RPMI8226 (cell line): ENCODE data around the gene CASS4.

Source experiments
- DNase-seq: peaks from one replicate; pipeline ENCODE4 v3.0.0-alpha.2; 2015

Gene CASS4

DNA sequence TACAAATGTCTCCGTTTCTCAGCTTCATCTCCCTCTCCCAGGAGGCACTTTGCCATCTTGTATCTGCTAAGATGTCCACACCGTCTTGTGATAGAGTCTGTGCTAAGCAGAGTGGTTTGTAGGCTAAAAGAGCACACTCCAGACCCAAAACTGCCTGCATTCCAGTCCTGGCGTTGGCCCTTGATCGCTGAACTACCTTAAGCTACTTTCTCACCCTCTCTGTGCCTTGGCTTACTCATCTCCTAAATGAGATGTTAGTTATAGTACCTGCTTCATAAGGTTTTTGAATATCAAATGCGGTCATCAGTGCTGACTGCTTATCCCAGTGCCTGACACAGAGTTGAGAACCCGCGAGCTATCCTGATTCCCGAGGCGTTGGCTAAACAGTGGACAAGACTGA lies 14.0 kb downstream of the CASS4 start:
- no peak for DNase-seq

DNA sequence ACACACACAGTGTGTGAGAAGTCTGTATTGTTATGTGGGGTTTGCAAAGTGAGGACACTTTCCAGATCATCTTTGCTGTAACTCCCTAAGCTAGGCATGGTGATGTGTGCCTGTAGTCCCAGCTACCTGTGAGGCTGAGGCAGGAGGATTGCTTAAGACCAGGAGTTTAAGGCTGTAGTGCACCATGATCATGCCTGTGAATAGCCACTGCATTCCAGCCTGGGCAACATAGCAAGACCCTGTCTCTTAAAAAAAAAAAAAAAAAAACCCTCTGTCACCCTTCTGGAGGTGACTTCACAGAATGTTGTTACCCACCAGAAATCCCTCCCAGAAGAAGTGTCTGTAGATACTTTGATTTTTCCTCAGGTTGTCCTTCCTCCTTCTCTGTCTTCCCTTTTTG lies 14.9 kb downstream of the CASS4 start:
- no peak for DNase-seq

DNA sequence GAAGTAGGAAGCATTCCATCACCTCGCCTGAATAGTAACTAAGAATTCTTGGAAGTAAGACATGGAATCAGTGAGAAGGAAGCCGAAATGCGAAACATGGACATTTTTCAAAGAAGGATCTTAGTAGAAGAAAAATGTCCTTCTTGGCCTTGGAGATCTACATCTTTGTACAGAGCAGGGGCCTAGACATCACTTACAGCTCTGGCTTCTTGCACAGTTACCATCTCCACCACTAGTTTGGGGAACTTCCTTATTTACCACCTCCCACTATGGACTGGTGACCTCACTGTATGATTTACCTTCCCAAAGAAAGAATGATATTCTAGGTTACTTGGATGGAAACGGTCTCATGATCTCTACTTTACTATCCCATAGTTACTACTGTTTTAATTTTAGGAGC lies 15.7 kb downstream of the CASS4 start:
- no peak for DNase-seq

DNA sequence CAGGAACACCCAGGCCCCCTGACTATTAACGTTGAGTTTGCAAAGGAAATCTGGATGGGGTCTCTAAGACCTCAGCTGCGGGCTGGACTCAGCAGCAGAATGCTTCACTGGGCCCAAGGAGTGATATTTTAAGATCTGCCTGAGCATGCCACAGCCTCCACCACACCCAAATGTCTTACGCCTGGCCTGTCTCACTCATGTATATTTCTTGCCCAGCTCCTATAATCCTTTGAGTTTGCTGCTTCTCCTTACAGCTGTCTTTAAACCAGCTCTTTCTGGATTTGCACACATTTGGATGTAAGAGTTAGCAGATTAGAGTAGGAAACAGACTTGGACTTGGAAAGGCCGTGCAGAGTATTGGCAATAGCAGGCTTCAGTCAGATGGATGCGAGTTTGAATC lies 16.4 kb downstream of the CASS4 start:
- DNase-seq = no peak

DNA sequence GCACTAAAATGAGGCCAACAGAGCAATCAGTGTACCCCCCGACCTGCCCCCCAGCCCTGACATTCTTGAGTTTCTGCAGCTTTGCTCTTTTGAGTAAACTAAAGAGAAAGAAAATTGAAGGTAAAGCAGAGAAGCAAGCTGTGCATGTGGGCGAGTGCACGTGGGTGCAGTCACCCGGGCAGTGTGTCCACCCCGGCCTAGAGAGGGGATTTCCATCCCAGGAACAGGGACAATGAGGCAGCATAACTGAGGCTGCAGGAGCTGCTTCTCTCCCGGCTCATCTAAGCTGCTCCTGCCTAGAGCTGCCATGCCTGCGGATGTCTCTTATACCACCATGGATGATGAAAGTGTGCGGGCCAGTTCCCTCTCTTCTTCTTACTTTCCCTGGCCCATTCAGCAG lies 16.8 kb downstream of the CASS4 start:
- DNase-seq = no peak

DNA sequence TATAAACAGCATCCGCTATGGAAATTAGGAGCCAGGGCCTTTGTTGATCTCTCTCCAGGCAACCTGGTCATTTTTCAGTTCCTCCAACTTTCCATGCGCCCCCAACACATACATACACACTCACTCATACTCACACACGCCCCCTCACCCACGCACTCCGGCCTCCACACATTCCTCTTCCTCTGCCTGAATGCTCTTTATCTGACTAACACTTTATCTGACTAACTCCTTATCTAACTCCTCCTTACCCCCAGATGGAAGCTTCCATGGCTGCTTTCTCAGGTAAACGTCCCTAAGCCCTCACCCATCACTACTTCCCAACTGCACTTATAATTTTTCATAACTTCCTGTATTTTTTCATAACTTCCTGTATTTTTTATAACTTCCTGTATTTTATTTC lies 17.4 kb downstream of the CASS4 start:
- DNase-seq = no peak

DNA sequence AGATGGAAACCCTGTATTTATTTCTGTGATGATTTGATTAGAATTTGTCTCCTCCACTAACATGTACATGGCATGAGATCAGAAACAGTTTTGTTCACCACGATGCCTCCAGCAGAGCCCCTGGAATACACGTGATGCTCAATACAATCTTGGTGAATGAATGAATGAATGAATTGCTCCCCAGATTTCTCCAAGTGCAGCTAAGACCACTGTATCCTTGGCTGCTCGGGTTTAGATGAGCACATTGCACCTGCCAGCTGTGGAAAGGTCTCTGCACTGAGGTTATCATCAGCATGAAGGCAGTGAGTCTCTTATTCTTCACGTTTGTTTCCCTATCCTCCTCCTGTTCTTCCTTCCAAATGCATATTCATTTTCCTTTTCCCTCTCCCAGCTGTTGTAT lies 17.9 kb downstream of the CASS4 start:
- DNase-seq = no peak

DNA sequence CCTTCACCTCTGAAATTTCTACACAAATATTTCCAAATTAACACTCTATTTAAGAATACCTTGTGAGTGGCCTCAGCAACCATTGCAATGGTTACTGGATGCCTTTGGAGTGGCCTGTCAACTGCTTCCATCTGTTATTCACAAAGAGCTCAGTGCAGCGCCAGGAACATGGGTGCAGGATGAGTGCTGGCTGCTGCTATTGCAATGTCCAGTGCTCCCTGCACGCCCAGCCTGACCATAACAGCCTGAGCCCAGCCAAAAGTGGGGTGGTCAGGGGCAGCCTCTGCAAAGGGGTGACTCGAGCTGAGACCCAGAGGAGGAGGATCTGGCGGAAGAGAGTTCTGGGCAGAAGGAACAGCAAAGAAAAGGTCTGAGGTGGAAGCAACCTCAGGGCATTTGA lies 18.4 kb downstream of the CASS4 start:
- DNase-seq = no peak

DNA sequence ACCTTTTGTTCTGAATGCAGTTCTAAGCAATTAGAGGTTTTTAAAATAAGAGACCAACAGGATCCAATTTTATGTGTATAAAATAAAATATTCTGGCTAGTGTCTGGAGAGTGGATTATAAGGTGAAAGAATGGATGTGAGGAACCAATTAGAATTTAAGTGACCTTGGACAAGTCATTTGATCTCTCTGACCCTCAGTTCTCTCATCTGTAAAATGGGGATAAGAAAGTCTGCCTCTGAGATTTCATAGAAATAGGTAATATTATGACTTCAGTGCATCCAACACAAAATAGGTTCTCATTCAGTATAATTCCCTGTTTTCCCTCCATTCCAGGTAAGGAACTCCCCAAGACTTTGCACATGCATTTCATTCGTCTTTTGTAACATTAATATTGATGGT lies 18.9 kb downstream of the CASS4 start:
- DNase-seq = no peak

DNA sequence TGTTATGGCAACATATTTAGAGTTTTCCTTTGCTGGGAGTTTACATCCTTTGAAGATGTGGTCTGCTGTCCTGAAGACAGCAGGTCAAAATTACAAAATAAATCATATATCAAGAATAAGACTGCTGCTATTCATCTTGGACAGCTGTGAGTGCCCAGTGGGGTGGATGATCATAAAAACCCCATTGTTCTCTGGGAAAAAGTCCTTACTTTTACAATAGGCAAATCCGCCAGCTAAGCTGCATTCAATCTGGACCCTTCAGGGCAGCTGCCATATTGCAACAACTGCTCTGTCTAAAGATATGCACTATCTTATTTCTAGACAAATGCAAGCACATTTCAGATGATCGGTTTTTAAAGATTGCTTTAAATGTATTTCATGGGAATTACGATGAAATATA lies 19.4 kb downstream of the CASS4 start:
- no peak for DNase-seq

DNA sequence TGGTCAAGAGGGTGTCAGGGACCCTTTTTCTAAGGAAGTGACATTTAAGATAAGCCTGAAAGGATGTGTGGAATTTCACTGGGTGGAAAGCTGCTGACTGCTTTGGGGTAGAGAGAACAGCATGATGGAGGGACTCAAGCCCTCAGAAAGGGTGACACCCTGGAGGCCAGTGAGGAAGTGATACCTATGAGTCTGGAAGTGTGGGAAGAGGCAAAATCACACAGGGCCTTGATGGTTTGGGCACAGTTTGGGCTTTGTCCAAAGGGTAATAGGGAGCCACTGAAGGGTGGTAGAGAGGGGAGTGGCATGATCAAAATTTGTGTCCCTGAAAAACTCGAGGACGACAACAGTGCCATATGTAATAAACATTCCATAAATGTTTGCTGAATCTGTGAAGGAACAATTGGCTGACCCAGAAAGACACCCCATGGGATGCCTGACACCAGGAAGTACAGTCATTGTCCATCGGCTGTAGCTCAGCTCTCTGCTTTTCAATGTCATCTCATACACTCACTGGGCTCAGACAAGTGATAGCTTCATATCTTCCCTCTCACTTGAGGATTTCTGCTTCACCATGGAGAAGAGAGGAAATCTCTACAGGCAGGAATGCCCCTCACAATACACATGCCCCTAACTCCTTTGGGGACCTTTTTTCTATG lies 21.3 kb downstream of the CASS4 start:
- DNase-seq = no peak

DNA sequence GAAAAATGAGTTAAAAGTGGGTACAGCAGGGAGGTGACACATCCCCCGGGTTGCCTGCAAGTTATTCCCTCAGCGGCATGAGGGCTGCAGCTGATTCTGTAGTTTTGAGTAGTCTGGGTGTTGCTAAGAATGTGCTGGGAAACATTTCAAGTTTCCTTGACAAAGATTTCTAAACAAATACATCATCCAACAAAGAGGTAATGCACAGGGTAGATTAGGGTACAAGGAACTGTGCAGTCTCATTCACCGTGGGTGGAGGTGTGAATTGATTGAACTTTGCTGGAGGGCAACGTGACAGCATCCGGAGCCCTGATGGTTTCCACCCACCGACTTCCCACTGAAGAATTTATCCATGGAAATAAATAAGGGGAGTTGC lies 21.8 kb downstream of the CASS4 start:
- DNase-seq = no peak

DNA sequence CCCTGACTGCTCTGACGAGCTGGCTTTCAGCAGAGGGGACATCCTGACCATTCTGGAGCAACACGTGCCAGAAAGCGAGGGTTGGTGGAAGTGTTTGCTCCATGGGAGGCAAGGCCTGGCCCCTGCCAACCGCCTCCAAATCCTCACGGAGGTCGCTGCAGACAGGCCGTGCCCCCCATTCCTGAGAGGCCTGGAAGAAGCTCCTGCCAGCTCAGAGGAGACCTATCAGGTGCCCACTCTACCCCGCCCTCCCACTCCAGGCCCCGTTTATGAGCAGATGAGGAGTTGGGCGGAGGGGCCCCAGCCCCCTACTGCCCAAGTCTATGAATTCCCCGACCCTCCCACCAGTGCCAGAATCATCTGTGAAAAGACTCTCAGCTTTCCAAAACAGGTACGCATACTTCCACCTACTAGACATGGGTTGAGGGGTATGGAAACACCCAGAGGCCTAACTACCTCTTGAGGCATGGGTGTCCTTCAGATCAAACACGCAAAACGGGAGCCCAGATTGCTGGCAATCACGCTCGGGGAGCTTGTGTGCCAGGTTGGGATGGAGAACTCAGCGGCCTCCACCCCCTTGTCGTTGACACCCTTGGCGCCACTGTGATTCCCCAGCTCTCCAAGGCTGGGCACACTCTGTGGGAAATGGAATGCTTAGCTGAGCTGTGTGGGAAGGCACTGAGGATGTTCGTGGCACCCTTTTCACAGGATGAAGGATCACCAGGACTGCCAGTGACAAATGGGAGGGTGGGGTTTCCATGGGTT lies 25.3 kb downstream of the CASS4 start:
- DNase-seq = no peak

DNA sequence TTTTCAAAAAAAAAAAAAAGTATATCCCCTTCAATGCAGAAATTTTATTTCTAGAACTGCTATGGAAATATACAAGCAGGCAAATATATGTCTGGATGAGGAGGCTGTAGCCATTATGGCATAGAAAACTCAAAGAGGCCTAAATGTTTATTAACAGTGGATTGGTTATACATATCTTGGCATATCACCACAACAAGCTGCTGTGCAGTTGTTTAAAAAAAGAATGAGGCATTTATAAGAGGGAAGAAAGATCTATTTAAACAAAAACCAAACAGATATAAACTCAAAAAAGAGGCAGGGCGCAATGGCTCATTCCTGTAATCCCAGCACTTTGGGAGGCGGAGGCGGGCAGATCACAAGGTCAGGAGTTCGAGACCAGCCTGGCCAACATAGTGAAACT lies 26.2 kb downstream of the CASS4 start:
- no peak for DNase-seq

DNA sequence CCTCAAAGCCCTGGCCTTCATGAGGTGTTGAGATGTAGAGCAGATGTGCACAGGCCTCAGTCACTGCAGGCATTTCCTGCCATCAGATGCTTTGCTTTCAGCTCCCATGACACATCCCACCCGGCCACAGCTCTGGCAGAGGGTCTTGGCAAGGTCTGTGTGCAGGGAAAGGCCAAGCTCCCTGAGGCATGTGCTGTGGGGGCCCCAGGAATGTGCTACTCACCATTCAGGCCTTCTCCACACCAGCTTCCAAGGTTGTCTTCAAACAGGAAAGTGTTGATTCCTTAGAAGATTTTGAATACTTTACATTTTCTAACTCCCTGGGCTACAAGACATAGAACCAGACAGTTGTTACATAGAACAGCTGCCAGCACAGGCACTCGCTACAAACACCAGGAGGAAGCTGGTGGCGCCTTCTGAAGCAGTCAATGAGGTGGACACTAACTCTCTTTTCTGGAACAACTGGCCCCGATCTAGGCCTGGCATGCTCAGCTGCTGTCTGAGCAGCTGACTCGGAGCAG lies 27.8 kb downstream of the CASS4 start:
- no peak for DNase-seq

DNA sequence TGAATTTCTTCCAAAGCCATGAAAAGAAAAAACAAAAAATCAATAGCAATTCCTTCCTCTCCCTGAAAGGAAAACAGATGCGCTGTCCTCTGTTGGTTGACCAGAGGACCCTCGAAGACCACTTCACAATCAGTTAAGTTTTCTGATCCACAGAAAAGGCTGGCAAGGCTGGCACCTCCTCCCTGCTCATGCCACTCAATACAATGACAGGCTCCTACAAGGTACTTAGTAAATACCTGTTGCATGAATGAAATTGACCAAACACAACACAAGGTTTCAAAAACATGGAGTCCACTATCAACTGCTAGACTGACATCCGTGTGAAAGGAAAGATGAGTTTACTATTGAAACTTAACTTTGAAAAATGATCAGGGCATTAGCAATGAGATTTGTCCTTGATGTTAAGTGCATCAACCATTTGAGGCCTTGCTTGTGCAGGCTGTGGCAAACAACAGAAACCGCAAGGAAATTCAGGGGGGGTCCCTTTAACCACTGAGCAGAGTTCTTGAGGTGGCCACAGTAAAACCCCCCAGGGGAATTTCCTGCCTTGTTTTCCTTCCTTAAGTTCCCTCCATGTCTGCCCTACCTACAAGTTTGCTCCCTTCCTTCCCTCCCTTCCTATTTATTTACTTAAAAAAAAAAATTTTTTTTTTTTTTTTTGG lies 28.4 kb downstream of the CASS4 start:
- no peak for DNase-seq

DNA sequence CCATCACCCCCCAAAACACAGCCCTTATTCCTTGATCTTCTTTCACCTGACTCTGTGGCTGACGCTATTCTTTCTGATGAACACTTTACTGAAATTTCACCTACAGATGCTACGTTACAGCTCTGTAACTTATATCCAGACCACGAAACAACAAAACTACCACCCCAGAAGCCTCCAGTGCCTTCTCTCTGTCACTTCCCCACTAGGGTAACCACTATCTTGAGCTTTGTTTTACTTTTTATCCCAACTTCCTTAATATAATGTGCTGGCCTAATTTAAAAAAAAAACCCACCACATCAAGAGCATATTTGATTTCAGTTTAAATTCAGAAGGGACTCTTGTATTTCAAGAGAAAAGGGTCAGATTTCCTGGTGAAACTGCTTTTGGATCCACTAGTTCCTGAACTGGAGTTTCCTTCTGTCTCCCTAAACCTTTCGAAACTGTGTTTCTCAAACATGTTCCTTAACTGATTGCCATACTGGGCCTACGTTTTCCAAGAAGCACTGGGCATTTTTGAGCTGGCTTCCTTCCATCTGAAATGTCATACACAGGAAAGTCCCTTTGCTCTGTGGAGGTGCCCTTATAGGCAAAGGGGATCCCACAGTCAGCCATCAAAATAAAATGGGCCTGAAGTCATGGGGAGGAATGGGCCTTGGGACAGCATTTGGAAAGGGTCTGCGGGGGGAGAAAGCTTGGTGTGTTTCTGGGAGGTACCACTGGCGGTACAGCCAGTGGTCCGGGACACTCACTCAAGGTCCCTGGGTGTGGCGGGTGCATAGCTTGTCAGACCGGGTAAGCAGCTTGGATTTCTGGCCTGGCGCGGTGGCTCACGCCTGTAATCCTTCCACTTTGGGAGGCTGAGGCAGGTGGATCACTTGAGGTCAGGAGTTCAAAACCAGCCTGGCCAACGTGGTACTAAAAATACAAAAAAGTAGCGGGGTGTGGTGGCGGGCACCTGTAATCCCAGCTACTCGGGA lies 30.6 kb downstream of the CASS4 start:
- DNase-seq = no peak

DNA sequence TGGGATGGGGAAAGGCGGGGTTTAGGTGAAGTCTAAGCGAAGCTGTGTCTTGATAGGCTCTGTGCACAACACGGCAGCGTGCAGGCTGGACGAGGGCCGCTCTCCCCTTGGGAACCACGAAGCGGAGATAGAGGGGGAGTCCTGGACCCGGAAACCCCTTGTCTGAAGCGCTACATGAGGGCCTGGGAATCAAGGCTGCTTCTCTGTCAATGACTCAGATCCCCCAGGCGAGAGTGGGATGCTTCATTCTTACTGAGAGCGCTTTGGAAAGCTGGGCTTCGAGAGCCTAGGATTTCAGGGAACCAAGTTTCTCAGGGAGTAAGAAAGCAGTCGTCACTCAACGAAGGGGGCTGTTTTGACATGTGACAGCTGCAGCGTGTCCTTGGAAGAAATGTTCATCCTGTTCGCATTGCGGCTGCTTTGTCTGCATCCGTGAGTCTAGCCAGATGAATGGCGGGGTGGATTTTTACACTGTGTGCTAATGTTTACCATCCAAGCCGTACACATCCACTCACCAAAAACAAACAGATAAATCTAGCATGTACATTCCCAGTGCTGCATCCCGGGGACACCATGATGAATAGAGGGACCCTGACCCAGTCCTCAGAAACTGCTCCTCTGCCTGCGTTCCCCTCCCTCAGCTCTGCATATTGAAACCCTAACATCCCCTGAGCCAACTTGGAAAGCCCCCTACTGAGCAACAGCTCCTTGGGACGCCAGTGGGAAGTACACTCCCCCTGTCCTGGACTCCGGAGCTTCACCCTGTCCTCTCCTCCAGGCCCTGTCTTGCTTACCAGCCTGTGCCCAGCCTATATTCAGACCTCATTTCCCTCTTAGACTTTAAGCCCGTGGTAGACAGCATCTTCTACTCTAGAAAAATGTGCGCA lies 31.8 kb downstream of the CASS4 start:
- DNase-seq = no peak

DNA sequence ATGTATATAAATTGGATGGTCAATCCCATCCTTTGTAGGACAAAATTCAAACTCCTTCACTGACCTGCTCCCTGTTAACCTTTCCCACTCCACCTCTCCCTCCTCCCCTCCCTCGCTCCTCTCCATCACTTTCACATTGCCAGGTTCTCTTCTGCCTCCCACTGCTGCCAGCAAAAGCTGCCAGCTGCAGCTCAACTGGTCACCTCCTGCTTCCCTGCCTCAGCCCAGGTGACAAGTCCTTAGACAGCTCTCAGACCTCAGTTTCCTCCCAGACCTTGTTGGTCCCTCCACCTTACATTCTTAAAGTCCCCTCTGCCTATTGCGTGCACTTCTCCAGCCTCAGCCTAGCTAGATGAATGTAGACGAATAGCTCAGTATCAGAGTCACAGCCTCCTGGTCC lies 33.1 kb downstream of the CASS4 start:
- DNase-seq = no peak

DNA sequence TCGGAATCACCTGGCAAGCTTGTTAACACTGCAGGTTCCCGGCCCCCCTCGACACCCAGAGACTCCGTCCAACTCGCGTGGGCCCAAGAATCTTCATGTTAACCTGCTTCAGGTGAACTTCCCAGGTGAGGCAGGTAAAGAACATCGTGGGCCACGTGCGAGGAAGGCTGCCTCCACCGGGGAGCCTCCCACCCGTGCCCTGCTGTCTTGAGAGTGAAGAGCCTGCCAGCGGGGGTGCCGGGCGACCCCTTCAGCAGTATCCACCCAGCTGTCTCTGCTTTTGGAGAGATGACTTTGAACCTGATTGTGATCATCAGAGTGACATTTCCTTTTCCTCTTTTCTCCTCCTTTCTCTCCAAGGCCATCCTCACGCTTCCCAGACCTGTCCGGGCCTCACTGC lies 33.5 kb downstream of the CASS4 start:
- DNase-seq = no peak

DNA sequence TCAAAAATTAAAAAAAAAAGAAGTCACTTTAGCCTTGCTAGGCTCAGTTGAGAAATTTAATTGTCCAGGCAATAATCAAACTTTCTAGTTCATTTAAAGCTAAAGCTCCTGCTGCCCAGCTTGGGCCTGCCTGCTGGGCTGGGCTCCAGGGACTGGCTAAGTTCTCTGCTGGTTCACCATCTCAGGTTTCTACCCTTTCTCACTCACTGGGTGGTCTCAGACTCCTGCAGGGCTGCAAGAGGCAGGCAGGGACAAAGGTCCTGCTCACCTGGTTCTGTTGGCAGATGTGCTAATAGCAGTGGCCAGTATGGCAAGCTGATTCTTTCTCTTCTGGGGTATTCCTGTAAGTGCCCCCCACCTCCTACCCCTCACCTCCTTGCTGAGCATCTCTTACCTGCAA lies 35.2 kb downstream of the CASS4 start:
- DNase-seq = no peak

DNA sequence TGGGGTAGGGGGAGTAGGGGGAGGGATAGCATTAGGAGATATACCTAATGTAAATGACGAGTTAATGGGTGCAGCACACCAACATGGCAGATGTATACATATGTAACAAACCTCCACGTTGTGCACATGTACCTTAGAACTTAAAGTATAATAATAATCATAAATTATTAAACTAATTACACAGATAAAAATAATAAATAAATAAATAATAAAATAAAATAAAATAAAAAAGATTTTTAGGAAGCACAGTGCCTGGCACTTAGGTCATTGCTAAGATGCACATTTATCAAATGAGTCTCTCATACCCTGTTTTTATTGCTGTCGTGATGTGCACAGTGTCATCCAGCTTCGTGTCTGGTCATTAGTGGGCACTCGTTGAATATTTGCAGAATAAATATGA lies 37.4 kb downstream of the CASS4 start:
- no peak for DNase-seq
